ENCODE data around the gene CBFA2T2. TPM values are rescaled to one million over a fixed set of nuclear protein-coding genes. Genes with fewer than 3 reads are reported as not detected.
A peak's percentile ranks its signal among the peaks of the same experiment; 100 is the strongest.
"Not testable (repeated sequence)": the region's sequence is repeated elsewhere in the genome, so short reads cannot be mapped to it uniquely, and the experiment has no call there.

CBFA2T2 gene
- total RNA-seq, 1 donor = 5.6 TPM

DNA sequence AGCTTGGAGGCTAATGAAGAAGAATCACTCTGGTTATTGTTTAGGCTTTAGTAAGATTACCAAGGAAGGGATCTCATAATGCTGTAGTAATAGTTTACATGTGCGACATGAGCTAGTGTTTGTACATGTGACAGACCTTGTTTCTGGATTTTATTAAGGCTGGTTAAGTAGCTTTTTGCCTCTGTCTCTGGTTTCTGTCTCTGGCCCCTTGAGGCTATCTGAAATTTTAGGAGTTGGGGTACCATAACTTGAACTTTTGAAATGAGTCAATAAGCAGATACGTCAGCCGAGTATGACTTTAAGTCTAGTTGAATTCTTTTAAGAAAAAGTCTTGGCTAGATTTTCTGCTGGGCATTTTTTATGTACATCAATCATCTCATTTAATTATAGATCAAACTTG is 9.5 kb downstream of the CBFA2T2 start:
- no peak overlapping the region for H3K4me3 ChIP-seq (ENCODE audit: low read depth, low read length)
- DNase-seq (ENCODE audit: low read depth) = peak; percentile 40
- TF ChIP-seq, protein P1, sequence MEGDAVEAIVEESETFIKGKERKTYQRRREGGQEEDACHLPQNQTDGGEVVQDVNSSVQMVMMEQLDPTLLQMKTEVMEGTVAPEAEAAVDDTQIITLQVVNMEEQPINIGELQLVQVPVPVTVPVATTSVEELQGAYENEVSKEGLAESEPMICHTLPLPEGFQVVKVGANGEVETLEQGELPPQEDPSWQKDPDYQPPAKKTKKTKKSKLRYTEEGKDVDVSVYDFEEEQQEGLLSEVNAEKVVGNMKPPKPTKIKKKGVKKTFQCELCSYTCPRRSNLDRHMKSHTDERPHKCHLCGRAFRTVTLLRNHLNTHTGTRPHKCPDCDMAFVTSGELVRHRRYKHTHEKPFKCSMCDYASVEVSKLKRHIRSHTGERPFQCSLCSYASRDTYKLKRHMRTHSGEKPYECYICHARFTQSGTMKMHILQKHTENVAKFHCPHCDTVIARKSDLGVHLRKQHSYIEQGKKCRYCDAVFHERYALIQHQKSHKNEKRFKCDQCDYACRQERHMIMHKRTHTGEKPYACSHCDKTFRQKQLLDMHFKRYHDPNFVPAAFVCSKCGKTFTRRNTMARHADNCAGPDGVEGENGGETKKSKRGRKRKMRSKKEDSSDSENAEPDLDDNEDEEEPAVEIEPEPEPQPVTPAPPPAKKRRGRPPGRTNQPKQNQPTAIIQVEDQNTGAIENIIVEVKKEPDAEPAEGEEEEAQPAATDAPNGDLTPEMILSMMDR (IDR thresholded peaks at IDR 0.05; ENCODE audit: insufficient read depth, low read depth, low read length) = no peak

DNA sequence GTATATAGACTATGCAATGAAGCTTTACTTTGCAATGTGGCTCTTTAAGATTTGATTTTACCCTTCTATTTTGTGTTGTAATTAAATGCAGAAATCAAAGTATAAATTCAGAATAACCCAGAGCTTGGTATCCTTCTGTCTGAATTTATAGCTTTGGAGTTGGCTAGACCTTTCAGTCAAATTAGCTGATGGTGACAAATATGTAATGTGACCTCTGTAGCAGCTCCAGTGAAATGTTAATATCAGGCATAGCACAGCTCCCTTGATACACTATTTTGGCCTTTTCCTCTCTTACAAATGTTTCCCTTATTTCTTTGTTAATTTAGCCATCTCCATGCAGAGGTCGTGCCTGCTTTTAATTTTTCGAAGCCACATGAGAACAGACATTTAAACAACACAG is 11.1 kb downstream of the CBFA2T2 start:
- DNase-seq (ENCODE audit: low read depth) = no peak
- TF ChIP-seq, protein P1 (IDR thresholded peaks at IDR 0.05; ENCODE audit: insufficient read depth, low read depth, low read length) = no peak

DNA sequence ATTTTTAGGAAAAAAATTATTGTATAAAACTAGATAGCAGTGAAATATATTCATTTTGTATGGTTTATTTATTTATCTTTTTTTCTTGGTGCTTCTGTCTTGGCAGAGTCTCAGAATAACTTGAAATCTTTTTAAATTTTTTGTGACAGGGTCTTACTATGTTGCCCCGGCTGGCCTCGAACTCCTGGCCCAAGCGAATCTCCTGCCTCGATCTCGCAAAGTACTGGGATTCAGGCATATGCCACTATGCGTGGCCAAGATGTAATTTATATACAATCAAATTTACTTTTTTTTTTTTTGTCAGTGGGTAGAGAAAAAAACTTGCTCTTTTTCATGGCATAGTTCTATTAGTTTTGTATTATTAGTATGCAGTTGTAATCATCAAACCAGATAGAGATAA is 13.7 kb downstream of the CBFA2T2 start:
- TF ChIP-seq, protein P1 (IDR thresholded peaks at IDR 0.05; ENCODE audit: insufficient read depth, low read depth, low read length) = no peak
- no peak for DNase-seq (ENCODE audit: low read depth)
- no peak overlapping the region for H3K4me3 ChIP-seq (ENCODE audit: low read depth, low read length)

More for the DNA sequence above, 11.1 kb downstream of the CBFA2T2 start:
- no peak overlapping the region for H3K4me3 ChIP-seq (ENCODE audit: low read depth, low read length)

GRCh38 chr20:33506576-33506975 is 16.7 kb downstream of the CBFA2T2 start:
- TF ChIP-seq, protein P1 (IDR thresholded peaks at IDR 0.05; ENCODE audit: insufficient read depth, low read depth, low read length) = no peak
- H3K4me3 ChIP-seq (ENCODE audit: low read depth, low read length) = no peak overlapping the region
- no peak for DNase-seq (ENCODE audit: low read depth)

GRCh38 chr20:33507461-33507860 is 17.6 kb downstream of the CBFA2T2 start:
- H3K4me3 ChIP-seq (ENCODE audit: low read depth, low read length) = no peak overlapping the region
- TF ChIP-seq, protein P1 (IDR thresholded peaks at IDR 0.05; ENCODE audit: insufficient read depth, low read depth, low read length) = no peak
- DNase-seq (ENCODE audit: low read depth) = no peak

DNA sequence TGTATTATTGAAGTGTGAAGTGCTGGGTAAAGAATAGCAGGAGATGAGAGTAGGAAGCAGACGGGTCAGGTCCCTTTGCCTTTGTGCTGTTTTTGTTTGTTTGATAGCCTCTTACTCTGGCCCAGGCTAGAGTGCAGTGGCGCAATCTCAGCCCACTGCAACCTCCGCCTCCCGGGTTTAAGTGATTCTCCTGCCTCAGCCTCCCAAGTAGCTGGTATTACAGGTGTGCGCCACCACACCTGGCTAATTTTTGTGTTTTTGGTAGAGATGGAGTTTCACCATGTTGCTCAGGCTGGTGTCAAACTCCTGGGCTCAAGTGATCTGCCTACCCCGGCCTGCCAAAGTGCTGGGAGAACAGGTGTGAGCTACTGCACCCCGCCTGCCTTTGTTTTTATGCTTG is 18.1 kb downstream of the CBFA2T2 start:
- DNase-seq (ENCODE audit: low read depth); H3K4me3 ChIP-seq (ENCODE audit: low read depth, low read length): not testable (repeated sequence)

DNA sequence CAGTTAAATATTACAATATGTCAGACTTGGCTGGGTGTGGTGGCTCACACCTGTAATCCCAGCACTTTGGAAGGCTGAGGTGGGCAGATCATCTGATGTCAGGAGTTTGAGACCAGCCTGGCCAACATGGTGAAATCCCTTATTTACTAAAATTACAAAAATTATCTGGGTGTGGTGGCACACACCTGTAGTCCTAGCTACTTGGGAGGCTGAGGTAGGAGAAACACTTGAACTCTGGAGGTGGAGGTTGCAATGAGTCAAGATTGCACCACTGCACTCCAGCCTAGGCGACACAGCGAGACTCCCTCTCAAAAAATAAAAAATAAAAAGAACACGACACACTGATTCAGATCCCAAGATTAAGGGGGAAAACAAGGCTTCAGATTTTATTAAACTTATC is 19.2 kb downstream of the CBFA2T2 start:
- not testable (repeated sequence) for H3K4me3 ChIP-seq (ENCODE audit: low read depth, low read length)

GRCh38 chr20:33511876-33512275 is 22.0 kb downstream of the CBFA2T2 start:
- not testable (repeated sequence) for DNase-seq (ENCODE audit: low read depth); H3K4me3 ChIP-seq (ENCODE audit: low read depth, low read length)

More for the DNA sequence above, 19.2 kb downstream of the CBFA2T2 start:
- not testable (repeated sequence) for DNase-seq (ENCODE audit: low read depth)

All from fibroblast of villous mesenchyme (primary cell).